ENCODE data around the gene CDC20.
A peak's percentile ranks its signal among the peaks of the same experiment; 100 is the strongest.

CDC20 gene

DNA sequence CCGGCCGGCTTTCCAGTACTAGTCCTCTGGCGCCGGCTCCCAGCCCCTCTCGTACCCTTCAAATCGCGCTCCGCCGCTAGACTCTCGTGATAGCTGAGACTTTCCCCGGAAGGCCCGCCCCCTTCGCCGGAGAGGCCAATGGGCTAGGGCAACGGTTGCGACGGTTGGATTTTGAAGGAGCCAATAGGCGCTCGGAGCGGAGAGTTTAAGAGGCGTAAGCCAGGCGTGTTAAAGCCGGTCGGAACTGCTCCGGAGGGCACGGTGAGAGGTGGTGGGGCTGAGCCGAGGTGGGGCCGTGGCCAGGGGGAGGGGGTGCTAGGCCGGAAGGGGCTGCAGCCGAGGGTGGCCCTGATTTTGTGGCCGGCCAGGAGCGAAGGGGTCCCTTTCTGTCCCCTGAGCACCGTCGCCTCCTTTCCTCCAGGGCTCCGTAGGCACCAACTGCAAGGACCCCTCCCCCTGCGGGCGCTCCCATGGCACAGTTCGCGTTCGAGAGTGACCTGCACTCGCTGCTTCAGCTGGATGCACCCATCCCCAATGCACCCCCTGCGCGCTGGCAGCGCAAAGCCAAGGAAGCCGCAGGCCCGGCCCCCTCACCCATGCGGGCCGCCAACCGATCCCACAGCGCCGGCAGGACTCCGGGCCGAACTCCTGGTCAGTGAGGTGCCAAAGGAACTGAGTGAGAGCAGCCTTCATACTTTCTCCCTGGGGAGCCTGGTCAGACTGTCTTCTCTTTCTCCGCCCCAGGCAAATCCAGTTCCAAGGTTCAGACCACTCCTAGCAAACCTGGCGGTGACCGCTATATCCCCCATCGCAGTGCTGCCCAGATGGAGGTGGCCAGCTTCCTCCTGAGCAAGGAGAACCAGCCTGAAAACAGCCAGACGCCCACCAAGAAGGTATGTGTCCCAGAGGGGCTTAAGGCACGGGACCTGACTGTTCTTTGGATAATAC is at the start of gene CDC20:
TSS of gene CDC20 (plus strand) at position 236 of the 948 bp plus-strand sequence. CDS start at position 471, 235 bp downstream.
- DNase-seq (ENCODE audit: low read depth), result peak; percentile 84

DNA sequence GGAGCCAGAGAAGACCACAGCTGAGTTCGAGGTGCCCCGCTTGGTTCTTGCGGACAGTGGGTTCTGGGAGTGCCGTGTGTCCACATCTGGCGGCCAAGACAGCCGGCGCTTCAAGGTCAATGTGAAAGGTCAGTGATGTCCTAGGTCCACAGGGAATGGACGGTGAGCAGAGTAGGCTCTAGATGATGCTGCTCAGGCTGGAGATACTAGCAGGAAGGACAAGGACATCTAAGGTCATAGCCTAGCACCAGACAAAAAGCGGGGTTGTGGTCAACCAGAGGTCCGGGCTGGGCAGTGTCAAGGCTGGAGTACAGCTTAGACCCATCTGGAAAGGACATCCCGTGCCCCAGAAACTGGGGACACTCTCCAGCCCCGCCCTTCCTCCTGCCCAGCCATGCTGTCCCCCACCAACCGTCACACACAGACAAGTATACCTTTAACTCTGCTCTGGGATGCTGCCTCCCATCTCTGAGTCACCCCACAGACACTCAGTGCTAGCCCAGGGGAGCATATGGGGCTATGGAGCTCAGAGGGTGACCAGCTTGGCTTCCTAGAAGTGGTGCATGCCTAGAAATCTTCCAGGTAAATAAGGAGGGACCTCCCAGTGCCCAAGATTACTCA is 49.3 kb upstream of the CDC20 start:
- no peak for DNase-seq (ENCODE audit: low read depth)

DNA sequence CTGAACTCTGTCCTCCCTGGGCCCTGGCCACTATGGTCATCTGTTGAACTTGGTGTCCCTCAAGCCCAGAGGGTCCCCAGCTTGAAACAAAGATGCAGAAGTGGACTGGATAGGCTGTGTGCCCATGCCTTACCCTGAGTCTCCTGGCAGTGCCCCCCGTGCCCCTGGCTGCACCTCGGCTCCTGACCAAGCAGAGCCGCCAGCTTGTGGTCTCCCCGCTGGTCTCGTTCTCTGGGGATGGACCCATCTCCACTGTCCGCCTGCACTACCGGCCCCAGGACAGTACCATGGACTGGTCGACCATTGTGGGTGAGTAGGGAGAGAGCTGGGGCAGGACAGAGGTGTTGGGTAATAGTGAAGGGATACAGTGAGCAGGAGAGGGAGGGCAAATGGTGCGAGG is 47.3 kb upstream of the CDC20 start:
- no peak for DNase-seq (ENCODE audit: low read depth)

DNA sequence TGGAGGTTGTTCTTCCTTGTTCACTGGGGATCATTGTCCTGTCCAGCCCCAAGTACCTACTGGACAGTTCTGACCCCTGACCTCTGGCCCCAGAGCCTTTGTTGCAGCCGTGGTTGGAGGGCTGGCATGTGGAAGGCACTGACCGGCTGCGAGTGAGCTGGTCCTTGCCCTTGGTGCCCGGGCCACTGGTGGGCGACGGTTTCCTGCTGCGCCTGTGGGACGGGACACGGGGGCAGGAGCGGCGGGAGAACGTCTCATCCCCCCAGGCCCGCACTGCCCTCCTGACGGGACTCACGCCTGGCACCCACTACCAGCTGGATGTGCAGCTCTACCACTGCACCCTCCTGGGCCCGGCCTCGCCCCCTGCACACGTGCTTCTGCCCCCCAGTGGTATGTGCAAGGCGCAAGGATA is 46.6 kb upstream of the CDC20 start:
- DNase-seq (ENCODE audit: low read depth), result no peak

DNA sequence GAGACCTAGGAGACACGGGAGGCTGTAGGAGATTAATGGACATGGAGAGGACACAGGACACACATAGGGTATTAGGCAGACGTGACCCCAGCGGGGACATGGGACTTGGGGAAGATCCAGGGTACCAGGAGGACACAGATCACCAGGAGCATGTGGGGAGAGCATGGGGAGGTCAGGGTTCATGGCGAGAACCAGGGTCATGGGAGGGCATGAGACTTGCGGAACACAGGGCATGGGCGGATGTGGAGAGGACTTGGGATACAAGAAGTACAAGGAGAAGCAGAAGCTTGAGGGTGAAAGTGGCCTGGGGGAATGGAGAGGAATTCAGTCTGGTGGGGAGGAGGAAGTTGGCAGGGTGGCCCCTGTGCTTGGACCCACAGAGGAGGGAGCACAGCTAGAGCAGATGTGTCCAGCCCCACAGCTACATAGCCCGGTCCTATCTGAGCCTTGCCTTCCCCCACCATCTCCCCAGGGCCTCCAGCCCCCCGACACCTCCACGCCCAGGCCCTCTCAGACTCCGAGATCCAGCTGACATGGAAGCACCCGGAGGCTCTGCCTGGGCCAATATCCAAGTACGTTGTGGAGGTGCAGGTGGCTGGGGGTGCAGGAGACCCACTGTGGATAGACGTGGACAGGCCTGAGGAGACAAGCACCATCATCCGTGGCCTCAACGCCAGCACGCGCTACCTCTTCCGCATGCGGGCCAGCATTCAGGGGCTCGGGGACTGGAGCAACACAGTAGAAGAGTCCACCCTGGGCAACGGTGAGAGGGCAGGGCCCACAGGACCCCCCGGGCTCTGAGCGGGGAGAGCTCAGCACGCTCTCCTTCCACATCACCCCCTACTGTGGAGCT is 45.9 kb upstream of the CDC20 start:
- no peak for DNase-seq (ENCODE audit: low read depth)

DNA sequence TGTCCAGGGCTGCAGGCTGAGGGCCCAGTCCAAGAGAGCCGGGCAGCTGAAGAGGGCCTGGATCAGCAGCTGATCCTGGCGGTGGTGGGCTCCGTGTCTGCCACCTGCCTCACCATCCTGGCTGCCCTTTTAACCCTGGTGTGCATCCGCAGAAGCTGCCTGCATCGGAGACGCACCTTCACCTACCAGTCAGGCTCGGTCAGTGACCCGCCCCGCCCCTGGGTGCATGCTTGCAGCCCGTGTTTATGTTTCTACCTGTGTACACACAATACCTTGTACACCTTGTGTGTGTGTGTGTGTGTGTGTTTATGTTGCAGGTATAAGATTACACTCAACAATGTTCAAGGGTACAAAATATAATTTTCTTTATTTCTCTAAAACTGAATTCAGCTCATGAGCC is 45.0 kb upstream of the CDC20 start:
- no peak for DNase-seq (ENCODE audit: low read depth)

DNA sequence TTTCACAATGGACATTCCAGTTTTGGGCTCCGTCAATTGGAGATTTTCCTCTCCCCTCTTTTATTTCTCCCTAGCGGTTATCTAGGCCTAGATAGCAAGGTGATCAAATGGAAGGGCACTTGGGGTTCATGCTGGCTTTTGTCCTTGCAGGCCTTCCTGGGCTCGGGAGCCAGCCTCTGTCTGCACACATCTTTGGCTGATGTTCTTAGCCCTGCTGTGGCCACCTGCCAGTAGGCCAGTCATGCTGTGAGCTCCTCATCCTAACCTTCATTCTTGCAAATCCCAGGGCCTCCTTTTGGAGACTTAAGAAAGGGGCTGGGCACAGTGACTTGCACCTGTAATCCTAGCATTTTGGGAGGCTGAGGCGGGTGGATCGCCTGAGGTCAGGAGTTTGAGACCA is 44.5 kb upstream of the CDC20 start:
- no peak for DNase-seq (ENCODE audit: low read depth)

DNA sequence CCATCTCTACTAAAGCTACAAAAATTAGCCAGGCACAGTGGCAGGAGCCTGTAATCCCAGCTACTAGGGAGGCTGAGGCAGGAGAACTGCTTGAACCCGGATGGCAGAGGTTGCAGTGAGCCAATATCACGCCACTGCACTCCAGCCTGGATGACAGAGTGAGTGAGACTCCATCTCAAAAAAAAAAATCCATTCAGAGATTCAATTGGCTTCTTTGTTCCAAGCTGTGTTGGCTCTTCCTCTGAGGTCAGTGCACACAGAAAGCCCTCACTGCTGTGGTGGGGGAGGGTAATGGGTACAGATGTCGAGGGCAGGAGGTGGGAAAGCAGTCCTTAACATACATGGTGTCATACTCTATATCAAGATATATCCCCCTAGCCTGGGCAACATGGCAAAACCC is 43.3 kb upstream of the CDC20 start:
- no peak for DNase-seq (ENCODE audit: low read depth)

DNA sequence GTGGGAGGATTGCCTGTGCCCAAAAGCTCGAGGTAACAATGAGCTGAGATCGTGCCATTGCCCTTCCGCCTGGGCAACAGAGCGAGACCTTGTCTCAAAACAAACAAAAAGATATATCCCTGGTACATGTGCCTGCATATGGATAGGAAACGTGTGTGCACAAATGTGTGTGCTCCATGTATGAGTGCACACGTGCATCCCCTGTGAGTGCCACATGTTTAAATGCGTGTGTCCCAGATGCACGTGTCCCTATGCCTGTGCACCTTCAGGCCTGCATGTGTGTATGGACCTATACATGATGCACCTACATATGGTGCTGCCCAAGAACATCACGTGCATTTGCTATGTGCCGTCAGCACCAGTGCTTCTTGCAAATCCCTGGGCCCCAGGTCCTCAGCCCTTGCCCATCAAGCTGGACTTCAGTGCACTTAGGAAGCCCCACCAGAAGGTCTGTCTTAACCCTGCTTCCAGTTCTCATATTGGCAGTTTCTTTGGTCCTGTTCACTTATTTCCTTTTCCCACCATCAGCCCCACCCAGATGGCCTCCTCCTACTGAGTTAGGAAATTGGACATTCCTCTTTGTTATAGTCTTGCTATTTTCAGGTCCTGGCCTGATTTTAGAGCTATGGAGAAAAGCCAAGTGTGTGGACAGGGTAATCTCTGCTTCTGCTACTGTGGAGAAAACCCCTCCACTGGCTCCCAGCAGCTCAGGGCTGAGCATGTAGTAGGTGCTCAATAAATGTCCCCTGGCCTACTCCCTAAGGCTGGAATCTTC is 42.6 kb upstream of the CDC20 start:
- DNase-seq (ENCODE audit: low read depth), result no peak

DNA sequence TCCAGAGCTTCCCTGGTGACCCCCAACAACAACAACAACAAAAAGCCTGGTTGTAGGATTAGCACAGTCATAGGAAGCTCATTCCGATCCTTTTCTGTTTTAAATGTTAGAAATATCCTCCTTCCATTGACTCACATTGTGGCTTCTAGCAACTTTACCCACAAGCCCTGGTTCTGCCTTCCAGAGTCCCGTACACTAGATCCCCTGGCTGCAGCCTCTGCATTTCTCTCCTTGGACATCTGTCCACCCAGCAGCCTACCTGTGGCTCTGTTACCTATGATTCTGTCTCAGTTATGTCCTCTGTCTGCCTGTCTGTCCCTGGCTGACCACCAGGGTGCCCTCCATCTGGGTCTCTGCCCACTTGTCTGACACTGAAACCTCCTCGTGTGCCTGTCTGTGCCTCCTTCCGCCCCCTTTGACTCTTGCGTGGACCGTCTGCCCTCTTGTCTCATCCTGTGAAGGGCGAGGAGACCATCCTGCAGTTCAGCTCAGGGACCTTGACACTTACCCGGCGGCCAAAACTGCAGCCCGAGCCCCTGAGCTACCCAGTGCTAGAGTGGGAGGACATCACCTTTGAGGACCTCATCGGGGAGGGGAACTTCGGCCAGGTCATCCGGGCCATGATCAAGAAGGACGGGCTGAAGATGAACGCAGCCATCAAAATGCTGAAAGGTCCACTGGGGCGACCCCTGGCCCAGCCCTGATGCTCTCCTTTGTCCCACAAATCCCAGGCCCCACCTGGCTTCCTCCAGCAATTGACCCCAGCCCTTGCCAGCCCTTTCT is 41.9 kb upstream of the CDC20 start:
- no peak for DNase-seq (ENCODE audit: low read depth)

DNA sequence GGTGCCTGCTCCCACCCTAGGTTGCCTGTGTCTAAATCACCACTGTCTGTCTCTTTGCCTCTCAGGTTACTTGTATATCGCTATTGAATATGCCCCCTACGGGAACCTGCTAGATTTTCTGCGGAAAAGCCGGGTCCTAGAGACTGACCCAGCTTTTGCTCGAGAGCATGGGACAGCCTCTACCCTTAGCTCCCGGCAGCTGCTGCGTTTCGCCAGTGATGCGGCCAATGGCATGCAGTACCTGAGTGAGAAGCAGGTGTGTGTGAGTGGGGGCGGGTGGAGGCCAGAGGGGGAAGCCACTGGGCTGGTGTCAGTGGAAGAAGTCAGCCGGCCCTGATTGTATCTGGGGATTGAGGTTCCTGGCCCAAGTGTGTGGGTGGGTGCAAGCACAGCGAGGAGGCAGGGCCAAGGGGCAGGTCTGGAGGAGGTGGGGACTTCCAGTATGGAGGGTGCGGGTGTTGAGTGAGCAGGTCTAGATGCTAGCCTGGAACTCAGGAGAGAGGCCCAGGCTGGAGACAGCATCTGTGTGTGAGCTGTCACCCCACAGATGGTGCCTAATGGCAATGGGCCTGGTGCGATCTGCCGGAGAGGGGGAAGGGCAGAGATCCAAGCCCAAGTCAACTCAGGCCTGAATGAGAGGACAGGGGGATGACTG is 40.8 kb upstream of the CDC20 start:
- no peak for DNase-seq (ENCODE audit: low read depth)

DNA sequence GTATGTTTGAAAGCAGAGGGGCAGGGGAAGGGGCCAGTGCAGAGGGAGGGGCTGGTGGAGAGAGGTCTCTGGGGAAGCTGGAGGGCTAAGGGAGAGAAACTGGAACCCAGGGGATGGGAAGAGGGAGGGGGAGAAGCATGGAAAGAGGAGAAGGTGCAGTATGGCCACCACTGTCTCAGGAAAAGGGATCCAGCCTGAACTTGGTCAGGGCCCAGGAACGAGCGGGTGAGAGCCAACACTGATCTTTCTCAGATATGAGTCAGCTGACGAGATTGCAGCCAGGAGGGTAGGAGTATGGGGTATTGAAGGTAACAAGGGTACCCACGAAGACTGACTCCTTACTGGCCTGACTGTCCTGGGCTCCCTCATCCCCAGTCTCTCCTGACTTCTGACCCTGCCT is 40.0 kb upstream of the CDC20 start:
- DNase-seq (ENCODE audit: low read depth), result no peak

DNA sequence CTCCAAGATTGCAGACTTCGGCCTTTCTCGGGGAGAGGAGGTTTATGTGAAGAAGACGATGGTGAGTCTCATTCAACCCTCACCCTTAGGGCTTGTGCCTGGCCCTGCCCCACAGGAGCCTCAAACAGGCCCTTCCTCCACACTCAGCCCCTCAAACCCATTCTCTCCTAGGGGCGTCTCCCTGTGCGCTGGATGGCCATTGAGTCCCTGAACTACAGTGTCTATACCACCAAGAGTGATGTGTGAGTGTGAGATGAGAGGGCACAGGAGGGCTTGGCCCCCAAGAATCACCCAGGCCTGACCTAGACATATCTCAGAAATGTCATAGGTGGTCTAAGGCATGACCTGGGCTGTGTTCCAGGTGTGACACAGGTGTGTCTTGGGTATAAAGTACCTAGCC is 39.5 kb upstream of the CDC20 start:
- DNase-seq (ENCODE audit: low read depth), result no peak

DNA sequence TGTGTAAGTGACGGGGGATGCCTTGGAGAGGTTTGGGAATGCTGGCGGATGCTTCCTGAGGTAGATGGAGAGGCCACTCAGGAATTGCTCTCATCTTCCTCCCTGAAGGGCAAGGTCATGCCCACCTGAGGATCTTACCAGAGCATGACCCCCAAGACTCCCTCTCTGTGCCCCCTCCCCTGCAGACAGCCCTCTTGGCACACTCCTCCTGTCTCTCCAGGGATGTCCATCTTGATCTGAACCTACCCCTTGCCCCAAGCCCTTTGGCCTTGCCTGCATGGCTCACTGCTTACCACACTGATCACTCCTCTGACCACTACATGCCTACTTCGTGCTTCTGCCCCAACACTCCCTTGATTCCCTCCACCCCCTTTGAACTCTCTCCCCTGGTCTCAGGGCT is 39.0 kb upstream of the CDC20 start:
- DNase-seq (ENCODE audit: low read depth), result no peak

DNA sequence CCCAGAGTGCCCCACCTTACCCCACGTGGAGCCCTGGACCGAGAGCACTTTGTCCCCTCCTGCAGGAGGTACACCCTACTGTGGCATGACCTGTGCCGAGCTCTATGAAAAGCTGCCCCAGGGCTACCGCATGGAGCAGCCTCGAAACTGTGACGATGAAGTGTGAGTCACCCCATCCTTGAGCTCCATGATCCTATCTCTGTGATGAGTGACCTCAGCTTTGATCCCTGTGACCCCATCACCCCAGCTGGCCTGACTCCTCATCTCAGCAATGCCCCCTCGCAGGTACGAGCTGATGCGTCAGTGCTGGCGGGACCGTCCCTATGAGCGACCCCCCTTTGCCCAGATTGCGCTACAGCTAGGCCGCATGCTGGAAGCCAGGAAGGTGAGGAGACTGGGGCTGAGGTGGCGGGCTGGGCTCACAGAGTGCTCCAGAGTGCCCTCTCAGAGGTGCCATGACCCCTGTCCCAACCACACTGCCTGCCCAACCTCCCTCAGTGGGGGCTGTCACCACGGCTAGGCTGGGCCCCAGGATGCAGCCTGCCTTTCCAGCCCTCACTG is 37.4 kb upstream of the CDC20 start:
- DNase-seq (ENCODE audit: low read depth), result no peak

DNA sequence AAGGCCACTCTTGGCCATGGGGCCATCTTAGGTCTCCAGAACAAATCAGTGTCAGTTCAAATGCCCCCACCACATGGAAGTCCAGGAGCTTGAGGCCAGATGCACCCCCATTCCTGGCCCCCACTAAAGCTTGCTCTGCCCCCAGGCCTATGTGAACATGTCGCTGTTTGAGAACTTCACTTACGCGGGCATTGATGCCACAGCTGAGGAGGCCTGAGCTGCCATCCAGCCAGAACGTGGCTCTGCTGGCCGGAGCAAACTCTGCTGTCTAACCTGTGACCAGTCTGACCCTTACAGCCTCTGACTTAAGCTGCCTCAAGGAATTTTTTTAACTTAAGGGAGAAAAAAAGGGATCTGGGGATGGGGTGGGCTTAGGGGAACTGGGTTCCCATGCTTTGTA is 36.3 kb upstream of the CDC20 start:
- no peak for DNase-seq (ENCODE audit: low read depth)

DNA sequence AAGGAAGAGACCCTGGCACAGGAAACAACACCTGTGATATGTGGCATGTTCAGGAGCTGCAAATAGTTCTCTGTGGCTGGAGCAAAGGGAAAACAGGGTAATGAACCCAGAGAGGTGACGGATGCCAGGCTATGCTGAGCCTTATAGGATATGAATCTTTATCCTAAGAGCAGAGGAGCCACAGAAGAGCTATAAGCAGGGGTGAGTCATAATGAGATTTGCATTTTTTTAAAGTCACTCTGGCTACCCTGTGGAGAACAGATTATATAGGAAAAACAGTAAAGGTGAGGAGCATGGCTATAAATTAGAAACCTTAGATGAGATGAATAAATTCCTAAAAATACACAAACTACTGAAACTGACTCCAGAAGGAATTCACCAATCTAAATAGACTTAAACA is 34.0 kb upstream of the CDC20 start:
- DNase-seq (ENCODE audit: low read depth), result no peak

DNA sequence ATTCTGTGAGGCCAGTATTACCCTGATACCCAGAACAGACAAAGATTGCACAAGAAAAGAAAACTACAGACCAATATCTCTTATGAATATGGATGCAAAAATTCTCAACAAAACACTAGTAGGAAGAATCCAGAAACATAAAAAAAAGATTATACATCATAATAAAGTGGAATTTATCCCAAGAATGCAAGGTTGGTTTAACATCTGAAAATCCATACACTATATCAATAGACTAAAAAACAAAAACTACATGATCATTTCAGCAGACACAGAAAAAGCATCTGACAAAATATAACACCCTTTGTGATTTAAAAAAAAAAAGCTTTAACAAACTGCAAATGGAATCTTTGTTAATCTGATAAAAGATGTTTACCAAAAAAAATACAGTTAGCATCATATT is 33.4 kb upstream of the CDC20 start:
- DNase-seq (ENCODE audit: low read depth), result no peak

DNA sequence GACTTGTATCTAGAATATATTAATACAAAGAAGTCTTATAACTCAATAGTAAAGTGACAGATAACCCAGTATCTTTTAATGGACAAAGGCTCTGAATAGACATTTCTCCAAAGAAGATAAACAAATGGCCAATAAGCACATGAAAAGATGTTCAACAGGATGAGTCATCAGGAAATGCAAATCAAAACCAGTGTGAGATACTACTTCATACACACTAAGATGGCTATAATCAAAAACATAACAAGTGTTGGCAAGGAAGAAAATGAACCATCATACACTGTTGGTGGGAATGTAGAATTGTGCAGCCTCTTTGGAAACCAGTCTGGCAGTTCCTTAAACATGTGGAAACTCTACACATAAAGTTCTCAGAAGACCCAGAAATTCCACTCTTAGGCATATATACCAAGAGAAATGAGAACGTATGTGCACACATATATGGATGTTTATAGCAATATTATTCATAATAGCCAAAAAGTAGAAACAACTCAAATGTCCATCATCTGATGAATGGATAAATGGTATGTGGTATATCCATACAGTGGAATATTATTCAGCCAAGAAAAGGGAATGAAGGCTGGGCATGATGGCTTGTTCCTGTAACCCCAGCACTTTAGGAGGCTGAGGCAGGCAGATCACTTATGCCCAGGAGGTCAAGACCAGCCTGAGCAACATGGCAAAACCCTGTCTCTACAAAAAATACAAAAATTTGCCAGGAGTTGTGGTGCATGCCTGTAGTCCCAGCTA is 31.1 kb upstream of the CDC20 start:
- no peak for DNase-seq (ENCODE audit: low read depth)
